ENCODE data around the gene FDXR.
A peak's percentile ranks its signal among the peaks of the same experiment; 100 is the strongest.

FDXR gene

DNA sequence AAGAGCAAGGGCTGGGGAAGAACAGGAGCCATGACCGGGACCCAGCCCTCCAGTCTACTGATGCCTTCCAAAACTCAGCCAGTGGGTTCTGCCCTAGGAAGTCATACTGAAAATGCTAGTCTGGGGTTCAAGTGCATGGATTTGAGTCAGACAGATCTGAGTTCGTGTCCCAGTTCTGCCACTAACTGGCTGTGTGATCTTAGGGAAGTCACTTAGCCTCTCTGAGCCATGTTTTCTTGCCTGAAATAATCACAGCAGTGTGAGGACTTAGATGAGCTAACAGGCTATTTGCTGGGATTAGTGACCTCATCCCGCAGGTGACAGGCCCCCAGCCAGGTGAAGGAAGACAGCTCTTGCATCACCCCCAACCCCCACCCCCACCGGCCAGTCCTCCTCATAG, 17.5 kb downstream of the FDXR start:
- DNase-seq, result no peak

GRCh38 chr17:74854792-74855191, 18.0 kb downstream of the FDXR start:
- DNase-seq, result no peak

DNA sequence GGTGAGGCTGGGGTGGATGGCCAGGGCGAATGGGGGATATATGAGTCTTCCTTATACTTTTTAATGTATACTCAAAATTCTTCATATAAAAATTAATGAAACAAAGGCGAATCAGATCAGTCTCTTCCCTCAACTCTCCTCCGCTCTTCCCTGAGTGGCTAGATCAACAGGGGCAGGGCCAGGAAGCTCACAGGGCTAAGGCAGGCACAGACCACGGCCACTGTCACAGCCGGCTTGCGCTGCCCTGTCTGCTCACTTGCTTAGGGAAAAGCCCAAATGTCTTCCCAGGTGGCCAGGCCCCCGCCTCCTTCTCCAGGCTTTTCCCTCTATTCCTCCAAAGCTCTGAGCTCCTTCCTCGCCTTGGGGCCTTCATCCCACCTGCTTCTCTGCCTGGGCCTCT, 19.1 kb downstream of the FDXR start:
- no peak for DNase-seq

- DNase-seq, result no peak
Observed at GRCh38 chr17:74853048-74853397, 19.8 kb downstream of the FDXR start.

DNA sequence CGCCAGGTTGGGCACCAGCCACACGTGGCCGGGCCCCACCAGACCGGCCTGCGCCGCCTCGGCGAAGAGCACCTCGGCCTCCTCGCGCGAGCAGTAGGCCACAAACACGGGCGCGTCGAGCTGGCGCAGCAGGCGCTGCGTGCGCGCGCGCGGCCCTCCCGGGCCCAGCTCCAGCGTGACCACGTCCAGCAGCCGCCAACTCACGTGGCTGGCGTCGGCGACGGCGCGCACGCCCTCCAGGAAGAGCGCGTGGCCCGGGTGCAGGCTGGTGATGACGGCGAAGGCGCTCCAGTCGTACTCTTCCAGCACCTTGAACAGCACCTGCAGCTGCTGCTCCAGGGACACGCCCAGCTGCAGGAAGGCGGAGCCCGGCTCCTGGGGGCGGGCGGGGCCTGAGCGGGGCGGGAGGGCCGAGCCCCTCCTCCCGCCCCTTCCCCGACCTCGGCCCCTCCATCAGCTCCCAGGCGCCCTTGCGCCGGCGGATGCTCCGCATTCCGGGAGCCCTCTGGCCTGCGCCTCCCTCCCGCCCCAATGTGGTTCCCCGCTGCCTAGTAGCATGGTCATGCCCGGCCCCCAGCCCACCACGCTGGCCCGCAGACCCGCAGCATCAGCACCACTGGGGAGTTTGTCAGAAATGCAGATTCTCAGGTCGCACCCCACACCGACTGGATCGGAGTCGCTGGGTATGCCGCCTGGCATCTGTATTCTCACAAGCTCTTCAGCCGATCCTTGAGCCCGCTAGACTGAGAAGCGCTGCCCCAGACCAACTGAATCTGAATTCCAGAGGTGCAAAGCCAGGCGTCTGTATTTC, 20.4 kb downstream of the FDXR start:
- DNase-seq, result no peak

GRCh38 chr17:74851612-74852236, 21.1 kb downstream of the FDXR start:
- no peak for DNase-seq

DNA sequence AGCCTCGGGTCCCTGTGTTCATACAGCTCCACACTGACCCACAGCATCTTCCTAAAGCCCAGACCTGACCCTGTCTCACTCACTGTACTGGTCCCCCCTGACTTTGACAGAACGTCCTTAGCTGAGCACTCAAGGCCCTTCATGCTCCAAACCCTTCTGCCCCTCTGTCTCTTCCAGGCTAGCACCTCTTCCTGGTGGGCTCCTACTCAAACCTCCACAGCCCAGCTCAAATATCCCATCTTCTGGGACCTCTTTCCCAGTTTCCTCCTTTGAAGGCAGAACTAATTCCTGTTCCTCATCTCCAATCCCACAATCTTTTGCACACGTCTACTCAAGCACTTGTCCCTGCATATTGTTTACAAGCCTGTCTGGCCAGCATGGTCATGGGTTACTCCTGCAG, 21.9 kb downstream of the FDXR start:
- no peak for DNase-seq

GRCh38 chr17:74850310-74850709, 22.5 kb downstream of the FDXR start:
- no peak for DNase-seq

DNA sequence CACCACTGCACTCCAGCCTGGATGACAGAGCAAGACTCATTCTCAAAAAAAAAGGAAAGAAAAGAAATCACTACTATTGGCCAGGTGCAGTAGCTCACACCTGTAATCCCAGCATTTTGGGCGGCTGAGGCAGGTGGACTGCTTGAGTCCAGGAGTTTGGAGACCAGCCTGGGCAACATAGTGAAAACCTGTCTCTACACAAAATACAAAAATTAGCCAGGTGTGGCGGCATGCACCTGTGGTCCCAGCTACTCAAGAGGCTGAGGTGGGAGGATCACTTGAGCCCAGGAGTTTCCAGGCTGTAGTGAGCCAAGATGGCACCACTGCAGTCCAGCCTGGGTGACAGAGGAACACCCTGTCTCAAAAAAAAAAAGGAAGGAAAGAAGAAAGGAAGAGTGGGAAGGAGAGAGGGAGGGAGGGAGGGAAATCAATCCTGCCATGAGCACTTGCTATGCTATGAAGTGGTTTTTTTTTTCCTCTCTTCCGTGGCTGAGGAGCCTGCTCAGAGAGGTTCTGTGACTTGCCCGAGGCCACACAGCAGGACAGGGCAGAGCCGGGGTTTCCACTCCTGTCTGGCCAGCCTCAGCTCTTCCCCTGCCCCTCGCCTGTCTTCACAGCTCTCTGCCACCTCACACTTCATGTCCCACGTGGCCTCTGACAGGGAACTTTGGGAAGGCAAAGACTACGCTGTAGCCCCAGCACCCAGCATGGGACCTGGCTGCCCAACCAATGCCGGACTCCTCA, 24.0 kb downstream of the FDXR start:
- no peak for DNase-seq

GRCh38 chr17:74846621-74847020, 26.2 kb downstream of the FDXR start:
- DNase-seq, result no peak

DNA sequence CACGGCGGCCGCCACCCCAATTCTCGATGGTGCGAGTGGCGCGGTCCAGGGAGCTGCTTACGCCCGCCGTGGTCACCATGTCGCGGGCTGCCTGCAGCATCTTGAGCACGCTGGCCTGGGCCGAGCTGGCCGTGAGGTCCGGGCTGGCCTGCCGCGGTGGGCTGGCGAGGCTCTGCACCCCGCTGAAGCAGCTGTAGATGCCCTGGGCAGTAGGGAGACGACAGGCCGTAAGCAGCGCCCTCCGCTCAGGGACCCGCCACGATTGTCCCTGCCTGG, 29.5 kb downstream of the FDXR start:
- no peak for DNase-seq

- DNase-seq, result peak; percentile 51
Observed at GRCh38 chr17:74842599-74843351, 30.0 kb downstream of the FDXR start.

DNA sequence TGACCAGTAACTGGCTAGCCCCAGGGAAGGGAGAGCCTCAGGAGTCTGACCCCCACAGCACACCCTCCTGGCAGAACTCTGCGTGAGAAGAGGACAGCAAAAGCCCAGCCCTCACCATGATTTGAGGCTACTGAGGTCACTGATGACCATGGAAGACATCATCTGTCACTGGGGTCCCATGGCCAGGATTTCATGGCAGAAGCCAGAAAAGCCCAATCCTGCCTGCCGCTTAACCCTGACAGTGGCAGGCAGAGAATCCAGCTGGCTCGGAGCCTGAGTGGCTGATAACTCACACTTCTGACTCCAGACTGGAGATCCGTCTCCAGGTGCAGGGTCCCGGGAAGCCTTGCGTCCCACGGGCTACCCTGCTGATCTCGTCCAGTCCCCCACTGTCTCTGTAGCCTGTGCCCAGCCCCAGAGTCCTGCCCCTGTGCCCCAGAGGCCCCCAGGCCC, 30.6 kb downstream of the FDXR start:
- no peak for DNase-seq

DNA sequence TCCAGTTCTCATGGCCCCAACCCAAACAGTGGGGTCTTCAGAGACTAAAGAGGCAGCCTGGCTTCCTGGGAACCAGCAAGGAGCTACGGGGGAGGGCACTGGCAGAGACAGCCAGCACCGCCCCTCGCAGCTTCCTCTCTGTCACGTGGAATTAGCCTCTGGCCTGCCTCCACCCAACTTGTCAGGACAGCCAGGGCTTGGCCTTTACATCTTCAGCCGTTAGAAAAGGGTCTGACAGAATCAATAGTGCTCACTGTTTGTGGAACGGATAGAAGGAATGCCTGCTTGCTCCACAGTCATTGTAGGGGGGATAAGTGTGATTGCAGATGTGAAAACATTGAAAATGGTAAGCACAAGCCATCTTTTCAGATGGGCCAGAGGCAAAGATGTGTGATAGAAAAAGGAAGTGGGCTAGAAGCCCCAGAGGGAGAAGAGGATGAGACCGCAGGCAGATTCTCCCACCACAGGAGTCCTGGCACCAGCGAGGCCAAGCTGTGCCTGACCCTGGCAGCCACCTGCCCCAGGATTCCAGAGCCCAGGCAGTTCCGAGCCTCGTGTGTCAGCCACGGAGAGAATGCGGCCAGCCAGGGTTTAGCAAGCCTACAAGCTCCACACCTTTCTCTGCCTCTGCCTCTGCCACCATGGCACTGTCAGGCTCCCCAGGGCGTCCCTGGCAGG, 31.7 kb downstream of the FDXR start:
- no peak for DNase-seq

GRCh38 chr17:74839990-74840852, 32.6 kb downstream of the FDXR start:
- DNase-seq, result no peak

DNA sequence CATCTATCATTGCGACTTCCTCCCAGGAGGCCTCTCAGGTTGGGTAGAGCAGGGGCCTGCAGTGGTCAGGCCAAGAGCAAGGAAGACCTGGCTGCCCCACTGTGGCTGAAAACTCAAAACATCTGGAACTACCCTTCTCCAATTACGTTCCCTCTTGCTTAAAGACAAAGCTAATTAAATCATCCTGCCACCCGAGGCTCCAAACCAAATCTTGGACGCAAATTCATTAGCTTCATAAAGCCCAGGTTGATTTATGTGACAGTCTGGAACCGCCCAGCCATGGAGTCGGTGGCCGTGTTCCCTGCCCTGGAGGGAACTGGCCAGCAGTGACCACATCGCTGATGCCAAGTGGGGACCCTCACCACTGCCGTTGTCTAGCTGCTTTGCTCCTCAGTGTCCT, 34.5 kb downstream of the FDXR start:
- no peak for DNase-seq

- DNase-seq, result no peak
Observed at GRCh38 chr17:74836691-74837467, 35.9 kb downstream of the FDXR start.

DNA sequence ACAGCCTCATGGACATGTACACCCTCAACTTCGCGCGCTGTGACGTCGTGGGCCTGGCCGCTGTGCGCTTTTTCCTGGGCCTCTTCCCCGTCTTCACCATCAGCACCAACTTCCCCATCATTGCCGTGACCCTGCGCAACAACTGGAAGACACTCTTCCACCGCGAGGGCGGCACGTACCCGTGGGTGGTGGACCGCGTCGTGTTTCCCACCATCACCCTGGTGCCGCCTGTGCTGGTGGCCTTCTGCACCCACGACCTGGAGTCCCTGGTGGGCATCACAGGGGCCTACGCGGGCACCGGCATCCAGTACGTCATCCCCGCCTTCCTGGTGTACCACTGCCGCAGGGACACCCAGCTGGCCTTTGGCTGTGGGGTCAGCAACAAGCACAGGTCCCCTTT, 36.6 kb downstream of the FDXR start:
- DNase-seq, result no peak

- DNase-seq, result peak; percentile 33
Observed at GRCh38 chr17:74833501-74834377, 39.1 kb downstream of the FDXR start.

DNA sequence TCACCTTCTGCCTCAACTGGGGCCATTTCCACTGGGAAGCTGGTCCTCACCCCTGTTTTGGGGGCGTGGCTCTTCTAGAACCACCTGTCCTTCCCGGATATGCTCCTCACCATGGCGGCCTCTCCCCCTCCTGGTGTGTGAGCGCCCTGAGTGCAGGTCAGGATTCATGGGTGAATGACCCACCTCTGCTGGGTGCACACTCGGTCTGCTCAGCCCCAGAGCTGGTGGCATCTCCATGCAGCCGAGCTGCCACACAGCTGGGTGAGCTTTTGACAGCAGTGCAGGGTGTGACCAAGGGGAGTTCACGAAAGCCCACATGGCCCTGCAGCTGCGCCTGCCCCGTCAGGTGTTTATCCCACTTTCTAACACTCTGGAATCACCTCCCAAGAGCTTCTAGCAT, 40.4 kb downstream of the FDXR start:
- no peak for DNase-seq

All from HCEC 1CT (cell line).